Heart left ventricle (tissue), 13 donors: ENCODE results near the gene TMEM273.

Experiments
- POLR2A ChIP-seq, 2 donors: fragments of 450-650 bp; IDR thresholded peaks; one replicate each; pipeline ENCODE4 v1.6.1; 2017; ENCODE audit warnings: antibody characterized with exemption in 2 of 2, mild to moderate bottlenecking in 2 of 2, moderate library complexity in 2 of 2
- TF ChIP-seq, protein P1 (sequence below), 12 donors: fragments of 200-600 bp; sonication (generic) in 4 of 12; IDR thresholded peaks; one replicate each; pipeline versions ENCODE4 v1.5.0 to v1.8.0; 2018 to 2022; ENCODE audit warnings: antibody characterized with exemption in 12 of 12, mild to moderate bottlenecking in 5 of 12
- donor health status: ischemic (EF 13 %, LVEDD 7.1; RV severe dilation, severe dysfunction).
- donor health status: DM: no; HTN: yes; CAD: no.
- donor health status: DM: no; HTN: no; CAD: no.
- donor health status: ischemic (EF 25% LVEDD 6.9; RV normal size, moderate dysfunction).
- donor health status: ischemic (EF 25% LVEDD 5.7; RV mildly dilated, moderate dysfunction).
- donor health status: ischemic (EF 35%, LVEDD 5.7; RV mildly dilated, moderate dysfunction).
- donor health status: nonischemic (EF 11% LVEDD 7.7; RV severe dilation, severe dysfunction).
- donor health status: DM: yes; HTN: yes; CAD: no.
- donor health status: PGD.
- donor health status: ischemic (EF 29% LVEDD 5.4; RV normal size, mild dysfunction).
- donor health status: nonischemic (EF 23%, LVEDD 6.1; RV moderate dilation, normal function).

DNA sequence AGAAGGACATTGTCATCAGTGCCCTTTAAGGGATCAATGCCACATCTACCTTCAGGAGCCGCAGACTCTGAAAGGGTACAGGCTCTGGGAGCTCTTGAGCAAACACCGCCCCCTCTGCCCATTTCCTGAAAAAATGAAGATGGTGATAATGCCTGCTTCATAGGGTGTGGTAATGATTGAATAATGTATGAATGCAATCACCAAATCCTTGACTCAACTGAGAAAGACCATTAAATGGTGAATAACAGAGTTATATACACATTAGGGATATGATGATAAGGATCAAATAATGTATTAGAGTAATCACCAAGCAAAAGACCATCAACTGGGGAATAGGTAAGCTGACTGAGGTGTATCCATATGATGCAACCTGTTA, 55.8 kb downstream of the TMEM273 start:
- TF ChIP-seq POLR2A (IDR thresholded peaks at IDR 0.05), result no peak
- TF ChIP-seq, protein P1, sequence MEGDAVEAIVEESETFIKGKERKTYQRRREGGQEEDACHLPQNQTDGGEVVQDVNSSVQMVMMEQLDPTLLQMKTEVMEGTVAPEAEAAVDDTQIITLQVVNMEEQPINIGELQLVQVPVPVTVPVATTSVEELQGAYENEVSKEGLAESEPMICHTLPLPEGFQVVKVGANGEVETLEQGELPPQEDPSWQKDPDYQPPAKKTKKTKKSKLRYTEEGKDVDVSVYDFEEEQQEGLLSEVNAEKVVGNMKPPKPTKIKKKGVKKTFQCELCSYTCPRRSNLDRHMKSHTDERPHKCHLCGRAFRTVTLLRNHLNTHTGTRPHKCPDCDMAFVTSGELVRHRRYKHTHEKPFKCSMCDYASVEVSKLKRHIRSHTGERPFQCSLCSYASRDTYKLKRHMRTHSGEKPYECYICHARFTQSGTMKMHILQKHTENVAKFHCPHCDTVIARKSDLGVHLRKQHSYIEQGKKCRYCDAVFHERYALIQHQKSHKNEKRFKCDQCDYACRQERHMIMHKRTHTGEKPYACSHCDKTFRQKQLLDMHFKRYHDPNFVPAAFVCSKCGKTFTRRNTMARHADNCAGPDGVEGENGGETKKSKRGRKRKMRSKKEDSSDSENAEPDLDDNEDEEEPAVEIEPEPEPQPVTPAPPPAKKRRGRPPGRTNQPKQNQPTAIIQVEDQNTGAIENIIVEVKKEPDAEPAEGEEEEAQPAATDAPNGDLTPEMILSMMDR (IDR thresholded peaks at IDR 0.05), result no peak
